Uterus (tissue), 4 donors: ENCODE data around the gene ALAS1. TPM values are rescaled to one million over a fixed set of nuclear protein-coding genes. Genes with fewer than 3 reads are reported as not detected.

ENCODE experiments used
- DNase-seq, 2 donors: peaks; one replicate each; pipeline ENCODE4 v3.0.0-alpha.2; 2019 to 2020
- H3K27ac ChIP-seq, 2 donors: fragments of 200-600 bp; sonication (generic); 1 replicate in 1 of 2; 2 replicates in 1 of 2; pipeline ENCODE4 v1.5.1; 2016 to 2018
- H3K27me3 ChIP-seq, 2 donors: fragments of 200-600 bp; sonication (generic); one replicate each; pipeline ENCODE4 v1.5.1; 2018 to 2019; ENCODE audit warnings: control low read depth in 1 of 2
- H3K36me3 ChIP-seq, 2 donors: fragments of 200-600 bp; sonication (generic); one replicate each; pipeline ENCODE4 v1.5.1; 2019; ENCODE audit warnings: control low read depth in 1 of 2
- H3K4me1 ChIP-seq, 2 donors: fragments of 200-600 bp; sonication (generic); one replicate each; pipeline ENCODE4 v1.5.1; 2018 to 2019; ENCODE audit warnings: control low read depth in 1 of 2
- H3K4me3 ChIP-seq, 2 donors: fragments of 200-600 bp; sonication (generic); 1 replicate in 1 of 2; 2 replicates in 1 of 2; pipeline ENCODE4 v1.5.1; 2018 to 2019; ENCODE audit warnings: mild to moderate bottlenecking in 1 of 2
- H3K9me3 ChIP-seq, 2 donors: fragments of 200-600 bp; sonication (generic); one replicate each; pipeline ENCODE4 v1.5.1; 2019; ENCODE audit warnings: control low read depth in 1 of 2
- CTCF ChIP-seq, 4 experiments: fragments of 200-600 bp in 2 of 4; fragments of 450-650 bp in 2 of 4; sonication (generic) in 2 of 4; IDR thresholded peaks; one replicate each; pipeline ENCODE4 v1.5.1; 2016 to 2019; ENCODE audit warnings: antibody characterized with exemption in 4 of 4, mild to moderate bottlenecking in 2 of 4, moderate library complexity in 1 of 4
- POLR2A ChIP-seq, 2 donors: fragments of 450-650 bp; IDR thresholded peaks; one replicate each; pipeline ENCODE4 v1.6.1; 2016; ENCODE audit warnings: antibody characterized with exemption in 2 of 2, mild to moderate bottlenecking in 1 of 2, moderate library complexity in 1 of 2
- intact Hi-C: fragments of 100-400 bp; cut with DNase I; formaldehyde crosslinking; loops from one replicate; pipeline ENCODE4 v1.15.1; 2023; ENCODE audit warnings: low total_unique reads
- total RNA-seq, 4 donors: library from RNA; depleted of rRNA in 3 of 4; stranded (reverse); fragments of >200 nt in 3 of 4; gene quantifications; one replicate each; pipeline versions ENCODE4 v1.1.0 to v1.2.4, GENCODE V29; 2014 to 2023
- donor health status: DM: yes; HTN: yes; CAD: no.

Gene ALAS1
- total RNA-seq, 4 donors from 2014 or later, result 4.9 to 56.2 (median 36.2) TPM

- TF ChIP-seq CTCF (IDR thresholded peaks at IDR 0.05) (no peak), POLR2A (IDR thresholded peaks at IDR 0.05) (no peak)
- Histone ChIP-seq H3K27ac (peak overlapping the region in 1 of 2 donors; percentile 90), H3K9me3 (no peaks in the 10 kb centered on the region), H3K36me3 (no peaks in the 10 kb centered on the region), H3K27me3 (no peaks in the 10 kb centered on the region), H3K4me1 (peaks cover 0 to 6% of the 10 kb centered on the region in 2 donors), H3K4me3 (peak overlapping the region; percentile 46 to 69)
- intact Hi-C loops, result no loop called here
- DNase-seq, result no peak
Measured at GRCh38 chr3:52153389-52154096, 44.4 kb upstream of the ALAS1 start.

DNA sequence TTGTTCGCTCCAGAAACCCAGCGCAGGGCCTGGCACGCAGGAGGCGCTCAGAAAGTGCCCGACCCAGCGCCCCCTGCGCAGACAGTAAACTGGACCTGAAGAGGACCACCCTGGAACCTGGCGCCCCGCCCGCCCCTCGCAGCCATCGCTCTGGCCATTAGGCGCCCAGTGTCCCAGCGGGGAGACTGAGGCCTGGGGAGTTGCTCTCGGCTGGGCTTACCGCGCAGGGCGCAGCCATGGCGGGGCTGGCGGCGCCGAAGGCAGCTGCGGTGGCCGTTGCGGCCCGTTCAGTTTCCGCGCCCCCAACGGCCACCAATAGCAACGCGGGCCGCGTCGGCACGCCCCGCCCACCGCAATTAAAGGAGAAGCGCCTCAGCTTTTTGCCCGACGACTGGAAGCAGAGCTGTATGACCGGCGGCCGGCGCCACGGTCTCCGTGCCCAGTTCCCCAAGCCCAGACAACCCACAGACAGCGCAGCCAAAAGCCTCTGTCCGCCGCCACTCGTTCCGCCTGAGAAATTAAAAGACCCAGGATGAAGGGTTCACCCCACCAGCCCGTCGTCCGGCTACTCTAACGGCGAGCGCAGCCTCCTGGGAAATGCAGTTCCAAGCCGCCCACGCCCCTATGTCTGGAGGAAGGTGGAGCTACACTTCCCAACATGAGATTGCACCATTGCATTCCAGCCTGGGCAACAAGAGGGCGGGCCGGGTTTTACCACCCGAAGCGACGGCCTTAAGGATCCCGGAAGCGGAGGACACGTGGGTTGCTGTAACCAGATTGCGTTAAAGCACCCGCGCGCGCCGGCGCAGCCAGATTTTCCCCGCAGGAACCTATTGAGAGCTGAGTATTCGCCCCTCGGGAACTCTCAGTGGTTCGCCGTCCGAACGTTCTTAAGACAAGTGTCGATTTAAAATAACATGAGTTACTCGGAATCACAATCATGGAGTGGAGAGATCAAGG, 43.5 kb upstream of the ALAS1 start, which contains the start of gene POC1A:
POC1A (minus strand) TSS at position 289 of the 960 bp plus-strand sequence; CDS start at position 238, 51 bp downstream.
- TF ChIP-seq POLR2A (IDR thresholded peaks at IDR 0.05) (peak in 1 of 2 donors; percentile 41), CTCF (IDR thresholded peaks at IDR 0.05) (peak in 3 of 4 experiments; percentile 7 to 39 (median 26))
- Histone ChIP-seq H3K4me3 (peak within 1 kb of the TSS; percentile 46 to 69), H3K27ac (peak within 1 kb of the TSS; percentile 74 to 90), H3K9me3 (no peaks in the 10 kb centered on the region), H3K27me3 (no peaks in the 10 kb centered on the region), H3K4me1 (peaks cover 0 to 6% of the 10 kb centered on the region in 2 donors), H3K36me3 (no peaks in the 10 kb centered on the region)
- peak; percentile 95 to 98 for DNase-seq
- intact Hi-C loops, result no loop called here

GRCh38 chr3:52155912-52156311, 42.0 kb upstream of the ALAS1 start:
- Histone ChIP-seq H3K36me3 (no peaks in the 10 kb centered on the region), H3K4me1 (peaks cover 0 to 6% of the 10 kb centered on the region in 2 donors), H3K4me3 (no peak overlapping the region), H3K9me3 (no peaks in the 10 kb centered on the region), H3K27ac (no peak overlapping the region), H3K27me3 (no peaks in the 10 kb centered on the region)
- intact Hi-C loops, result no loop called here
- DNase-seq, result no peak
- TF ChIP-seq CTCF (IDR thresholded peaks at IDR 0.05) (no peak), POLR2A (IDR thresholded peaks at IDR 0.05) (no peak)

DNA sequence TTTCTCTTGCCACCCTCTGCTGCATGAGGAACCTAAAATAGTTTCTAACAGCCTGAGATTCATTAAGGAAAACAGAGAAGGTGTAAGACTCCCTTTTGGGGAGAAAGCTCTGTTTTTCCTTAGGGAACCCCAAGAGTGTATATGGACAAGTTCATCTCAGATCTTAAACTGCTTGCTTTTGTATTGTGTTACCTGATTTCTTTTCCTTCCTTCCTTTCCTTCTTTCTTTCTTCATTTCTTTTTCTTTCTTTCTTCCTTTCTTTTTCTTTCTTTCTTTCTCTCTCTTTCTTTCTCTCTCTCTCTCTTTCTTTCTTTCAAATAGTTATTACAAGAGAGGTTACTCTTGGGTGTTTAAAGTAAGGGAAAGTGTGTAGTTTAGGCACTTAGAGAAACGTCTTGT, 38.5 kb upstream of the ALAS1 start:
- TF ChIP-seq CTCF (IDR thresholded peaks at IDR 0.05), result no peak
- TF ChIP-seq POLR2A (IDR thresholded peaks at IDR 0.05), result no peak
- Histone ChIP-seq H3K27ac (no peak overlapping the region), H3K4me3 (no peak overlapping the region), H3K4me1 (no peaks in the 10 kb centered on the region), H3K9me3 (no peaks in the 10 kb centered on the region), H3K36me3 (no peaks in the 10 kb centered on the region), H3K27me3 (no peaks in the 10 kb centered on the region)
- intact Hi-C loops, result no loop called here
- no peak for DNase-seq
